ENCODE results near the gene SEMA3C.

DNA sequence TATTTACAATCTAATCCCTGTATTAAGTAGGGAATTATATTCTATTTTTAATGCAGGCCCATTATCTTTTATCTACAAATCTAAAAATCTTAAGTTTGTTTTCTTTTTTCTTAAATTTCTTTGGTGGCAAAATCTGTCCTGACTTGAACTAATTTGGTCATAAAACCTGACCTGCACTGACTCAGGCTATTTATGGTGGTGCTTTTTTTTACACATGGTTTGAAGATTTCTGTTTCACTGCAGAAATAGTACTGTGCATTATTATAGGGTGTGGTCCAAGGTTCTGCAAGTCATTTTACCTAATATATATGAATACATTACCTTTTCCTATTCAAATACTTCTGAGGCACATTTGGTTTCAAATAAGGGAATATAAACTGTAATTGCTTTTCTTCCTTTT lies 143.4 kb downstream of the SEMA3C start:
- TF ChIP-seq, protein P1, sequence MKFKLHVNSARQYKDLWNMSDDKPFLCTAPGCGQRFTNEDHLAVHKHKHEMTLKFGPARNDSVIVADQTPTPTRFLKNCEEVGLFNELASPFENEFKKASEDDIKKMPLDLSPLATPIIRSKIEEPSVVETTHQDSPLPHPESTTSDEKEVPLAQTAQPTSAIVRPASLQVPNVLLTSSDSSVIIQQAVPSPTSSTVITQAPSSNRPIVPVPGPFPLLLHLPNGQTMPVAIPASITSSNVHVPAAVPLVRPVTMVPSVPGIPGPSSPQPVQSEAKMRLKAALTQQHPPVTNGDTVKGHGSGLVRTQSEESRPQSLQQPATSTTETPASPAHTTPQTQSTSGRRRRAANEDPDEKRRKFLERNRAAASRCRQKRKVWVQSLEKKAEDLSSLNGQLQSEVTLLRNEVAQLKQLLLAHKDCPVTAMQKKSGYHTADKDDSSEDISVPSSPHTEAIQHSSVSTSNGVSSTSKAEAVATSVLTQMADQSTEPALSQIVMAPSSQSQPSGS (tag by site-specific recombination; IDR thresholded peaks at IDR 0.05; ENCODE audit: low read depth): no peak
- TF ChIP-seq CTCF (tag by site-specific recombination; IDR thresholded peaks at IDR 0.05) (no peak), RBAK (tag by site-specific recombination; IDR thresholded peaks at IDR 0.05) (no peak), ZBTB1 (tag by site-specific recombination; IDR thresholded peaks at IDR 0.05) (no peak), TRIM28 (IDR thresholded peaks at IDR 0.05; ENCODE audit: borderline replicate concordance, low read length) (no peak), ZNF394 (tag by site-specific recombination; IDR thresholded peaks at IDR 0.05; ENCODE audit: borderline replicate concordance) (no peak), ZNF112 (tag by site-specific recombination; IDR thresholded peaks at IDR 0.05) (no peak), PATZ1 (tag by site-specific recombination; IDR thresholded peaks at IDR 0.05) (no peak), SP2 (tag by site-specific recombination; IDR thresholded peaks at IDR 0.05) (no peak), ZNF169 (tag by site-specific recombination; IDR thresholded peaks at IDR 0.05) (no peak), ZFHX2 (tag by site-specific recombination; conservative IDR thresholded peaks at IDR 0.05) (no peak), PBX3 (CRISPR knock-in tag; IDR thresholded peaks at IDR 0.05) (no peak)
